ENCODE data around the gene PHKG1.

- TF ChIP-seq POLR2A (IDR thresholded peaks at IDR 0.05) = no peak
- TF ChIP-seq CTCF (IDR thresholded peaks at IDR 0.05) = no peak
Observed at GRCh38 chr7:56083150-56083785, 9.5 kb downstream of the PHKG1 start.

Data from body of pancreas (tissue), 4 donors.